Endothelial cell of umbilical vein (primary cell): ENCODE results near the gene SEMA4D. TPM values are rescaled to one million over a fixed set of nuclear protein-coding genes. Genes with fewer than 3 reads are reported as not detected.

Experiments used
- BruUV-seq: library from RNA; stranded (reverse); fragments of 400-500 nt; replicated peaks from 2 replicates; lab custom pipeline; 2021; lab: Mats Ljungman, UMichigan
- CTCF ChIA-PET: fragments of 300-600, 350-600 bp; sonication (Branson Sonifier 250); formaldehyde crosslinking; loops from one replicate; lab custom pipeline; 2021; ENCODE audit warnings: antibody characterized with exemption, inconsistent platforms; lab: Charles Lee
- POLR2A ChIA-PET: fragments of 300-600, 350-600 bp; sonication (Branson Sonifier 250); formaldehyde crosslinking; loops from one replicate; lab custom pipeline; 2021; ENCODE audit warnings: antibody characterized with exemption, inconsistent platforms; lab: Charles Lee
- DNase-seq: peaks from one replicate; pipeline ENCODE4 v3.0.0-alpha.2; 2011; ENCODE audit warnings: low read depth, low spot score
- FAIRE-seq: peaks from 2 replicates; lab custom pipeline; 2011; peaks lifted over from hg19 to GRCh38; lab: Jason Lieb, UNC
- H2AFZ ChIP-seq: 2 replicates; pipeline ENCODE4 v1.6.0; 2012; ENCODE audit warnings: low read depth, low read length, control low read depth, inconsistent platforms
- H3K27ac ChIP-seq: 2 replicates; pipeline ENCODE4 v1.5.1; 2011; ENCODE audit warnings: low read depth, mild to moderate bottlenecking, control low read depth, low read length, moderate library complexity; ENCODE audit not compliant: insufficient read depth
- H3K27me3 ChIP-seq, 2 experiments: 2 replicates each; pipeline versions ENCODE4 v1.6.0 to v1.6.1; 2011; ENCODE audit warnings: low read length in 2 of 2, mixed read lengths in 1 of 2; ENCODE audit not compliant: control insufficient read depth in 2 of 2, insufficient read depth in 2 of 2
- H3K36me3 ChIP-seq, 2 experiments: 2 replicates in 1 of 2; 3 replicates in 1 of 2; pipeline ENCODE4 v1.5.1; 2011; ENCODE audit warnings: low read length in 2 of 2, mild to moderate bottlenecking in 1 of 2, moderate library complexity in 1 of 2; ENCODE audit not compliant: control insufficient read depth in 2 of 2, insufficient read depth in 2 of 2; ENCODE audit errors: extremely low read depth in 1 of 2
- H3K4me1 ChIP-seq: 3 replicates; pipeline ENCODE4 v1.5.1; 2011; ENCODE audit warnings: mild to moderate bottlenecking, low read length; ENCODE audit not compliant: control insufficient read depth, insufficient read depth; ENCODE audit errors: extremely low read depth
- H3K4me2 ChIP-seq: 2 replicates; pipeline ENCODE4 v1.6.1; 2011; ENCODE audit warnings: low read length, control low read depth, mixed read lengths; ENCODE audit not compliant: insufficient read depth
- H3K4me3 ChIP-seq, 3 experiments: fragments of 200-600 bp in 1 of 3; sonication (generic), shearing (Covaris generic) in 1 of 3; replicated peaks in 1 of 3; 2 replicates each; pipeline ENCODE4 v1.5.1; 2011 to 2016; ENCODE audit warnings: control low read depth in 3 of 3, low read length in 3 of 3, mild to moderate bottlenecking in 2 of 3, inconsistent platforms in 1 of 3, low read depth in 1 of 3, moderate library complexity in 1 of 3; ENCODE audit not compliant: insufficient read depth in 1 of 3
- H3K79me2 ChIP-seq: 2 replicates; pipeline ENCODE4 v1.6.0; 2012; ENCODE audit warnings: low read length, inconsistent platforms; ENCODE audit not compliant: control insufficient read depth, insufficient read depth
- H3K9ac ChIP-seq: replicated peaks from 2 replicates; pipeline ENCODE3; 2011; ENCODE audit warnings: low read length, control low read depth; ENCODE audit not compliant: insufficient read depth; ENCODE audit errors: extremely low read depth
- H3K9me1 ChIP-seq: replicated peaks from 3 replicates; pipeline ENCODE4 v1.6.0; 2011; ENCODE audit warnings: mild to moderate bottlenecking, low read length; ENCODE audit not compliant: control insufficient read depth, insufficient read depth; ENCODE audit errors: extremely low read depth
- H3K9me3 ChIP-seq: replicated peaks from 2 replicates; pipeline ENCODE4 v1.5.1; 2012; ENCODE audit warnings: low read length, inconsistent platforms; ENCODE audit not compliant: control insufficient read depth, insufficient read depth
- H4K20me1 ChIP-seq: replicated peaks from 2 replicates; pipeline ENCODE3; 2011; ENCODE audit warnings: mild to moderate bottlenecking, low read length; ENCODE audit not compliant: control insufficient read depth, insufficient read depth; ENCODE audit errors: extremely low read depth
- EZH2 ChIP-seq: IDR thresholded peaks from 2 replicates; pipeline ENCODE4 v1.6.1; 2012; ENCODE audit warnings: borderline replicate concordance, low read depth, mild to moderate bottlenecking, moderate library complexity, low read length, inconsistent platforms; ENCODE audit not compliant: severe bottlenecking
- FOS ChIP-seq: IDR thresholded peaks from 2 replicates; pipeline ENCODE4 v1.6.1; 2011; ENCODE audit warnings: mild to moderate bottlenecking, low read length, moderate library complexity, borderline replicate concordance; ENCODE audit not compliant: insufficient read depth
- GATA2 ChIP-seq: IDR thresholded peaks from 2 replicates; pipeline ENCODE4 v1.7.0; 2011; ENCODE audit warnings: low read depth, mild to moderate bottlenecking, moderate library complexity, mixed read lengths, low read length; ENCODE audit not compliant: insufficient read length, insufficient read depth
- JUN ChIP-seq: IDR thresholded peaks from 2 replicates; pipeline ENCODE4 v1.6.1; 2011; ENCODE audit warnings: borderline replicate concordance, low read depth; ENCODE audit not compliant: insufficient read length, insufficient read depth
- MYC ChIP-seq: IDR thresholded peaks from one replicate; pipeline ENCODE4 v1.6.1; 2011; ENCODE audit warnings: mild to moderate bottlenecking, low read depth, low read length
- POLR2A ChIP-seq: IDR thresholded peaks from 2 replicates; pipeline ENCODE4 v1.6.1; 2012; ENCODE audit warnings: low read depth, mild to moderate bottlenecking, control low read depth, low read length
- dilution Hi-C: fragments of 300-500 bp; cut with MboI; formaldehyde crosslinking; loops from one replicate; pipeline ENCODE4 v1.15.0; 2019; ENCODE audit warnings: low sequenced_read_pairs; ENCODE audit not compliant: extremely low pct_ligation_motif_present
- intact Hi-C: fragments of 100-400 bp; cut with micrococcal nuclease; formaldehyde crosslinking; loops from one replicate; pipeline ENCODE4 v1.10.0; 2022
- polyA plus RNA-seq, 4 experiments: library from polyadenylated mRNA; depleted of rRNA in 3 of 4; stranded (reverse) in 3 of 4; unstranded in 1 of 4; fragments of >200 nt; gene quantifications; 2 replicates each; pipeline versions ENCODE4 v1.2.1 to v1.2.3, GENCODE V29; 2011 to 2012; ENCODE audit warnings: missing spikeins in 1 of 4
- total RNA-seq: library from RNA; stranded (reverse); gene quantifications from 2 replicates; pipeline ENCODE4 v1.2.3, GENCODE V29; 2021
- TF ChIP-seq, protein P1 (sequence below), 2 donors: IDR thresholded peaks; 1 replicate in 1 of 2; 2 replicates in 1 of 2; pipeline ENCODE4 v1.5.1; 2011; ENCODE audit warnings: low read length in 2 of 2, mild to moderate bottlenecking in 2 of 2, moderate library complexity in 2 of 2, control low read depth in 1 of 2, inconsistent platforms in 1 of 2, low read depth in 1 of 2; ENCODE audit not compliant: insufficient read depth in 1 of 2; ENCODE audit errors: extremely low read depth in 1 of 2

SEMA4D gene
- total and polyA plus RNA-seq, 2 donors (not counting 3 experiments of a cell fraction or from before 2014, with no cell fraction given) = 3.9 to 15.7 TPM

DNA sequence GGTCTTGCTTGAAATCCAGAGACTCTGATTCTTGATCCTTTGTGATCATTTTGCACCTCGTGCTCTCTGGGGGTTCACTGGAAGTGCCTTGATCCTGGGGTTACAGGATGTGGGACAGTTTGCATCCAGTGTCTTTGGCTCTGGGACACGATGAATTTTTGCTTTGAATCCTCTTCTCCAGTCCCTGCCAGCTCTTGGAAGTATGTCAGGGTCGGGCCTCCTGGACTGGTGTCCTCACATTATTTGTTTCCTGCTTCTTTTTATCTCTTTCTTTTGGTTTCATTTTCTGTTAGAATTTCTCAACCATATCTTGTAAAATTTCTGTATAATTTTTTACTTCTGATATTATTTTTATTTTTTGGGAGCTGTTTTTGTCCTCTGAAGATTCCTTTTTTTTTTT, 145.5 kb downstream of the SEMA4D start:
- H3K27ac ChIP-seq = no peak overlapping the region
- no peaks in the 10 kb centered on the region for H3K4me1 ChIP-seq
- DNase-seq = no peak
- CTCF ChIA-PET = no interaction called here
- no peaks in the 10 kb centered on the region for H3K9me1 ChIP-seq
- BruUV-seq = no TSS peak
- no peaks in the 10 kb centered on the region for H4K20me1 ChIP-seq
- TF ChIP-seq EZH2 (no peak), MYC (no peak), JUN (no peak), GATA2 (no peak), FOS (no peak), POLR2A (no peak)
- TF ChIP-seq, protein P1, sequence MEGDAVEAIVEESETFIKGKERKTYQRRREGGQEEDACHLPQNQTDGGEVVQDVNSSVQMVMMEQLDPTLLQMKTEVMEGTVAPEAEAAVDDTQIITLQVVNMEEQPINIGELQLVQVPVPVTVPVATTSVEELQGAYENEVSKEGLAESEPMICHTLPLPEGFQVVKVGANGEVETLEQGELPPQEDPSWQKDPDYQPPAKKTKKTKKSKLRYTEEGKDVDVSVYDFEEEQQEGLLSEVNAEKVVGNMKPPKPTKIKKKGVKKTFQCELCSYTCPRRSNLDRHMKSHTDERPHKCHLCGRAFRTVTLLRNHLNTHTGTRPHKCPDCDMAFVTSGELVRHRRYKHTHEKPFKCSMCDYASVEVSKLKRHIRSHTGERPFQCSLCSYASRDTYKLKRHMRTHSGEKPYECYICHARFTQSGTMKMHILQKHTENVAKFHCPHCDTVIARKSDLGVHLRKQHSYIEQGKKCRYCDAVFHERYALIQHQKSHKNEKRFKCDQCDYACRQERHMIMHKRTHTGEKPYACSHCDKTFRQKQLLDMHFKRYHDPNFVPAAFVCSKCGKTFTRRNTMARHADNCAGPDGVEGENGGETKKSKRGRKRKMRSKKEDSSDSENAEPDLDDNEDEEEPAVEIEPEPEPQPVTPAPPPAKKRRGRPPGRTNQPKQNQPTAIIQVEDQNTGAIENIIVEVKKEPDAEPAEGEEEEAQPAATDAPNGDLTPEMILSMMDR (IDR thresholded peaks at IDR 0.05; ENCODE audit: extremely low read depth in 1 of 2, insufficient read depth in 1 of 2, low read depth in 1 of 2, low read length in 2 of 2) = no peak
- H3K9ac ChIP-seq = no peak overlapping the region
- dilution Hi-C loops = no loop called here
- H3K4me2 ChIP-seq = no peak overlapping the region
- H3K9me3 ChIP-seq = no peaks in the 10 kb centered on the region
- no peak overlapping the region for H3K4me3 ChIP-seq
- H2AFZ ChIP-seq = no peak overlapping the region
- FAIRE-seq = no peak
- POLR2A ChIA-PET = no interaction called here
- intact Hi-C loops = no loop called here
- no peaks in the 10 kb centered on the region for H3K27me3 ChIP-seq
- no peaks in the 10 kb centered on the region for H3K79me2 ChIP-seq
- H3K36me3 ChIP-seq = peaks cover 18 to 56% of the 10 kb centered on the region in 2 experiments
